RWPE2 (cell line): Measurements from ENCODE around the gene FAM107B.

Experiments
- ATAC-seq: fragments of 200-7000 bp; cut with Tn5 transposase; 3 replicates; pipeline ENCODE4 v1.9.1; 2021; ENCODE audit warnings: low read depth
- DNase-seq: peaks from one replicate; pipeline ENCODE4 v3.0.0-alpha.2; 2020; ENCODE audit warnings: low spot score
- H3K27ac ChIP-seq: fragments of 450-650 bp; 2 replicates; pipeline ENCODE4 v1.5.1; 2017; ENCODE audit warnings: mild to moderate bottlenecking; ENCODE audit not compliant: poor library complexity, severe bottlenecking
- H3K27me3 ChIP-seq: fragments of 250-450 bp; sonication (Bioruptor Pico); 2 replicates; pipeline ENCODE4 v1.5.1; 2021; ENCODE audit warnings: mild to moderate bottlenecking, moderate library complexity; ENCODE audit not compliant: insufficient read depth, poor library complexity, severe bottlenecking
- H3K36me3 ChIP-seq: fragments of 250-450 bp; sonication (Bioruptor Pico); 2 replicates; pipeline ENCODE4 v1.5.1; 2020; ENCODE audit warnings: low read depth, mild to moderate bottlenecking, moderate library complexity
- H3K4me1 ChIP-seq: fragments of 250-450 bp; sonication (Bioruptor Pico); 2 replicates; pipeline ENCODE4 v1.5.1; 2021; ENCODE audit warnings: mild to moderate bottlenecking, moderate library complexity; ENCODE audit not compliant: insufficient read depth, poor library complexity, severe bottlenecking
- H3K4me3 ChIP-seq: fragments of 250-450 bp; sonication (Bioruptor Pico); 2 replicates; pipeline ENCODE4 v1.5.1; 2021; ENCODE audit warnings: mild to moderate bottlenecking, moderate library complexity; ENCODE audit not compliant: severe bottlenecking
- H3K9me3 ChIP-seq: fragments of 250-450 bp; sonication (Bioruptor Pico); 2 replicates; pipeline ENCODE4 v1.5.1; 2021; ENCODE audit warnings: mild to moderate bottlenecking, moderate library complexity; ENCODE audit not compliant: severe bottlenecking
- TF ChIP-seq, protein P1 (sequence below): fragments of 450-650 bp; IDR thresholded peaks from one replicate; pipeline ENCODE4 v1.5.1; 2017; ENCODE audit warnings: mild to moderate bottlenecking, moderate library complexity; ENCODE audit not compliant: poor library complexity, severe bottlenecking

FAM107B gene

DNA sequence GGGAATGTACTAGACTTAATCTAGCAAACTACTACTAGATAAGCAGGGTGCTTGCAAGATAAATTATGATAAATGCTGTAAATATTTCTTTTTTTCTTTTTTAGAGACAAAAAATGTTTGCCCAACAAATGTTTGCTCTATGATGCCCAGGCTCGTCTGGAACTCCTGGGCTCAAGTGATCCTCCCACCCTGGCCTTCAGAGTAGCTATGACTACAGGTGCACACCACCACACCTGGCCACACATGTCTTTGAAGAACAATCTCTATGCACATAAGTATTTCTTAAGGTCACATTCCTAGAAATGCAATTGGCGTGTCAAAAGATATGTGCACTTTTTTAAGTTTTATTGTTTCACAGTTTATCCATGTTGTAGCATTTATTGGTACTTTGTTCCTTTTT, 264.4 kb downstream of the FAM107B start:
- Histone ChIP-seq H3K9me3 (peaks cover 2% of the 10 kb centered on the region), H3K27me3 (no peaks in the 10 kb centered on the region), H3K4me3 (no peak overlapping the region), H3K36me3 (no peaks in the 10 kb centered on the region), H3K27ac (no peak overlapping the region), H3K4me1 (no peaks in the 10 kb centered on the region)
- ATAC-seq = no peak
- no peak for DNase-seq
- TF ChIP-seq, protein P1, sequence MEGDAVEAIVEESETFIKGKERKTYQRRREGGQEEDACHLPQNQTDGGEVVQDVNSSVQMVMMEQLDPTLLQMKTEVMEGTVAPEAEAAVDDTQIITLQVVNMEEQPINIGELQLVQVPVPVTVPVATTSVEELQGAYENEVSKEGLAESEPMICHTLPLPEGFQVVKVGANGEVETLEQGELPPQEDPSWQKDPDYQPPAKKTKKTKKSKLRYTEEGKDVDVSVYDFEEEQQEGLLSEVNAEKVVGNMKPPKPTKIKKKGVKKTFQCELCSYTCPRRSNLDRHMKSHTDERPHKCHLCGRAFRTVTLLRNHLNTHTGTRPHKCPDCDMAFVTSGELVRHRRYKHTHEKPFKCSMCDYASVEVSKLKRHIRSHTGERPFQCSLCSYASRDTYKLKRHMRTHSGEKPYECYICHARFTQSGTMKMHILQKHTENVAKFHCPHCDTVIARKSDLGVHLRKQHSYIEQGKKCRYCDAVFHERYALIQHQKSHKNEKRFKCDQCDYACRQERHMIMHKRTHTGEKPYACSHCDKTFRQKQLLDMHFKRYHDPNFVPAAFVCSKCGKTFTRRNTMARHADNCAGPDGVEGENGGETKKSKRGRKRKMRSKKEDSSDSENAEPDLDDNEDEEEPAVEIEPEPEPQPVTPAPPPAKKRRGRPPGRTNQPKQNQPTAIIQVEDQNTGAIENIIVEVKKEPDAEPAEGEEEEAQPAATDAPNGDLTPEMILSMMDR = no peak

DNA sequence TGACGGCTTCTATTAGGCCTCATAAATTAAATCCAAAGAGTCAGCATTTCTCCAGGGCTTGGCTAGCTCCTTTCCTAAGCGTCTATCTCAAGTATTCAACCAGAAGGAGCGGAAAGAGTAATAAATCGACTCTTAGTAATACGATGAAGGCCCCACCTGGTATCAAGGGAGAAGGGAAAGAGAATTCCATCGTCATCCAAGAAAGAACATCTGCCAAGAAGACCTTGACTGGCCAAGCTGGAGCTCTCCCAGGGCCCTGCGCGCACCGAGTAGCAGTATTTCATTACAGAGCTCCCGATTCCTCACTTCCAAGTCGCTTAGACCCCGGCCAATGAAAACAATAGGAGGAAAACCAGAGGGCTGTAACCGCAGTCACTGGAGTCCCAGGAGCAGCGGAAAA, 266.0 kb downstream of the FAM107B start:
- no peak for ATAC-seq
- Histone ChIP-seq H3K9me3 (peaks cover 2% of the 10 kb centered on the region), H3K27ac (no peak overlapping the region), H3K4me1 (no peaks in the 10 kb centered on the region), H3K27me3 (no peaks in the 10 kb centered on the region), H3K36me3 (no peaks in the 10 kb centered on the region), H3K4me3 (no peak overlapping the region)
- DNase-seq = no peak
- TF ChIP-seq, protein P1 = no peak

DNA sequence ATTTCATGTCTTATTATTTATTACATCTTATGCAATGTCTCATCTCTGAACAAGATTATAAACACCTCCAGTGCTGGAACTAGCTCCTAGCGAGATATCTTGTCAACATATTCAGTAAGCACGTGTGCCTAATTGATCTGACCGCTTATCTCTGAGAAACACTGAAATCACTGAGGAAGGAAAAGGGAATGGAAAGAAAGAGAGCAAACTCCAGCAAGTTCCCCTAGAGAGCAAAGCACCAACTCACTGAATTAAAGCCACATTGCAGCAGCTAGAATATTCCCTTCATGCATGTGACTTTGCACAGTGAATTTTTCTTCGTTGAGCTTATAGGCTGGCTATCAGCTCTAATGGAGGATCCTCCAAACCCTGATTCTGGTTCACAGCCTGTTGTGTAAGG, 266.9 kb downstream of the FAM107B start:
- no peaks in the 10 kb centered on the region for H3K36me3 ChIP-seq
- H3K4me1 ChIP-seq = no peaks in the 10 kb centered on the region
- no peak for DNase-seq

DNA sequence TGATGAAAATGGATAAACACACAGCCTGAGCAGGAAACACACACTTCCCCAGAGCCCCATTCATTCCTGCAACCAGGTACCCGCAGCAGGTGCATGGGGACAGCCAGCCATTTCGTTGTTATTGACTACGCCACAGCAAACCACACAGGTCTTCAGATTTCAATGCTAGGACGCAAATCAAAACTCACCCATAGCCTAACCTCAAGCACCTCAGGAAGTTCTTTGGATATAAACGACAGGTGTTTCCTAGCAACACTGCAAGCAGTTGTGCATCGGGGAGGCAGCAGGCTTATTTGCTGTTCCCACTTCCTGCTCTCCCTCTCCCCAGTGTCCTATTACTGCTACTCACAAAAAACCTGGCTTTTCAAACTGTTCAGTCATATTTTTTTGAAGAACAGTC, 267.5 kb downstream of the FAM107B start:
- TF ChIP-seq, protein P1 = no peak
- Histone ChIP-seq H3K27ac (no peak overlapping the region), H3K27me3 (no peaks in the 10 kb centered on the region), H3K9me3 (peaks cover 2% of the 10 kb centered on the region), H3K36me3 (no peaks in the 10 kb centered on the region), H3K4me3 (no peak overlapping the region), H3K4me1 (no peaks in the 10 kb centered on the region)
- ATAC-seq (no peak), DNase-seq (no peak)

More for the DNA sequence above, 266.9 kb downstream of the FAM107B start:
- H3K9me3 ChIP-seq = peaks cover 2% of the 10 kb centered on the region
- TF ChIP-seq, protein P1 = no peak
- ATAC-seq = no peak
- no peak overlapping the region for H3K4me3 ChIP-seq
- H3K27ac ChIP-seq = no peak overlapping the region
- H3K27me3 ChIP-seq = no peaks in the 10 kb centered on the region

DNA sequence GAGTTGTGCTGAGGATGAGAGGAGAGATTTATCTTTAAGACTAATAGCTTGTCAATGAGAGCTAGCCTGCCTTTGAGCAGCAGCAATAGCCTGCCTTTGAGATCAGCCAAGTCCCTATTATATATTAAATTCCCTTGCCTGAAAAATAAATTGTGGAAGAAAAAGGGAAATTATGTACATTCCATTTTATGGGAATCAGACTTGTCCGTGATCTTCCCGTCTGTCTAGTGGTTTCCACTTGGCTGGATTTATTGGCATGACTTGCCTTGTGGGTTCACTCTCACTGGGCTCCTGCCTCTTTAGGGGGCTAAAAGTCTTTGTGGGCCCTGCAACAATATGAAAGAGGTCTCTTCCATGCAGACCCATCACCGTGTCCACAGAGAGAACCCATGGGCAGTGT, 272.3 kb downstream of the FAM107B start:
- Histone ChIP-seq H3K27me3 (no peaks in the 10 kb centered on the region), H3K4me3 (no peak overlapping the region), H3K4me1 (no peaks in the 10 kb centered on the region), H3K27ac (no peak overlapping the region), H3K9me3 (no peaks in the 10 kb centered on the region), H3K36me3 (no peaks in the 10 kb centered on the region)
- DNase-seq (no peak), ATAC-seq (no peak)
- TF ChIP-seq, protein P1 = no peak
